ENCODE results near the gene SPEM3. TPM values are rescaled to one million over a fixed set of nuclear protein-coding genes. Genes with fewer than 3 reads are reported as not detected.

Gene SPEM3
- total and polyA plus RNA-seq, 2 experiments from 2014 or later = not detected

GRCh38 chr17:7398612-7399011 is 30.0 kb upstream of the SPEM3 start:
- Histone ChIP-seq H3K4me1 (ENCODE audit: insufficient read depth) (peaks cover 10% of the 10 kb centered on the region), H3K9me3 (ENCODE audit: low read depth) (no peaks in the 10 kb centered on the region), H2AFZ (no peak overlapping the region), H3K9me2 (replicated peaks; ENCODE audit: insufficient read depth) (no peaks in the 10 kb centered on the region), H3K27ac (no peak overlapping the region), H3K4me2 (no peak overlapping the region), H3K79me2 (peaks cover 17% of the 10 kb centered on the region), H3K27me3 (no peaks in the 10 kb centered on the region), H3K36me3 (replicated peaks; ENCODE audit: insufficient read depth, low read depth) (no peaks in the 10 kb centered on the region), H3K4me3 (no peak overlapping the region), H4K20me1 (ENCODE audit: insufficient read depth, poor library complexity, severe bottlenecking) (no peaks in the 10 kb centered on the region)
- no peak for TF ChIP-seq CTCF (IDR thresholded peaks at IDR 0.05; ENCODE audit: poor library complexity)
- TF ChIP-seq EZH2 (IDR thresholded peaks at IDR 0.05; ENCODE audit: borderline replicate concordance) = no peak
- no peak for TF ChIP-seq EZH2phosphoT487 (IDR thresholded peaks at IDR 0.05; ENCODE audit: low read depth, severe bottlenecking, unreplicated experiment)
- WGBS (ENCODE audit: low lambda C conversion rate, missing lambda C conversion rate) = 93% methylated on average over 2 of the region's 2 CpGs
- no peak for DNase-seq (ENCODE audit: low spot score)

GRCh38 chr17:7403043-7403726 is 25.5 kb upstream of the SPEM3 start:
- Histone ChIP-seq H3K4me2 (peak overlapping the region; percentile 86), H3K9me2 (replicated peaks; ENCODE audit: insufficient read depth) (no peaks in the 10 kb centered on the region), H3K27ac (peak overlapping the region; percentile 92), H3K4me1 (ENCODE audit: insufficient read depth) (peaks cover 9% of the 10 kb centered on the region), H3K27me3 (no peaks in the 10 kb centered on the region), H3K9me3 (ENCODE audit: low read depth) (no peaks in the 10 kb centered on the region), H4K20me1 (ENCODE audit: insufficient read depth, poor library complexity, severe bottlenecking) (no peaks in the 10 kb centered on the region), H3K4me3 (peak overlapping the region; percentile 32), H3K36me3 (replicated peaks; ENCODE audit: insufficient read depth, low read depth) (no peaks in the 10 kb centered on the region), H2AFZ (peak overlapping the region; percentile 2), H3K79me2 (peaks cover 19% of the 10 kb centered on the region)
- peak; percentile 85 for DNase-seq (ENCODE audit: low spot score)
- WGBS (ENCODE audit: low lambda C conversion rate, missing lambda C conversion rate) = 16% methylated on average over 11 of the region's 16 CpGs
- no peak for TF ChIP-seq EZH2phosphoT487 (IDR thresholded peaks at IDR 0.05; ENCODE audit: low read depth, severe bottlenecking, unreplicated experiment)
- no peak for TF ChIP-seq CTCF (IDR thresholded peaks at IDR 0.05; ENCODE audit: poor library complexity)
- no peak for TF ChIP-seq EZH2 (IDR thresholded peaks at IDR 0.05; ENCODE audit: borderline replicate concordance)

- peak overlapping the region; percentile 86 for H3K4me2 ChIP-seq
- peak overlapping the region; percentile 2 for H2AFZ ChIP-seq
- no peak for DNase-seq (ENCODE audit: low spot score)
- H3K9me2 ChIP-seq (replicated peaks; ENCODE audit: insufficient read depth) = no peaks in the 10 kb centered on the region
- H3K4me3 ChIP-seq = peak overlapping the region; percentile 32
- H4K20me1 ChIP-seq (ENCODE audit: insufficient read depth, poor library complexity, severe bottlenecking) = no peaks in the 10 kb centered on the region
- H3K79me2 ChIP-seq = peaks cover 19% of the 10 kb centered on the region
- peak overlapping the region; percentile 92 for H3K27ac ChIP-seq
- H3K27me3 ChIP-seq = no peaks in the 10 kb centered on the region
- H3K36me3 ChIP-seq (replicated peaks; ENCODE audit: insufficient read depth, low read depth) = no peaks in the 10 kb centered on the region
- H3K9me3 ChIP-seq (ENCODE audit: low read depth) = no peaks in the 10 kb centered on the region
- WGBS (ENCODE audit: low lambda C conversion rate, missing lambda C conversion rate) = 0% methylated on average over 9 of the region's 13 CpGs
- TF ChIP-seq EZH2 (IDR thresholded peaks at IDR 0.05; ENCODE audit: borderline replicate concordance) (no peak), CTCF (IDR thresholded peaks at IDR 0.05; ENCODE audit: poor library complexity) (no peak), EZH2phosphoT487 (IDR thresholded peaks at IDR 0.05; ENCODE audit: low read depth, severe bottlenecking, unreplicated experiment) (no peak)
- peaks cover 9% of the 10 kb centered on the region for H3K4me1 ChIP-seq (ENCODE audit: insufficient read depth)
Observed at GRCh38 chr17:7403727-7403976, 25.0 kb upstream of the SPEM3 start.
